Measurements from ENCODE around the gene STK33.
"Not testable (repeated sequence)": the region's sequence is repeated elsewhere in the genome, so short reads cannot be mapped to it uniquely, and the experiment has no call there.

The STK33 gene

GRCh38 chr11:8543278-8543677, 50.8 kb downstream of the STK33 start:
- no peak for DNase-seq (ENCODE audit: low read depth)

GRCh38 chr11:8541448-8541847, 52.6 kb downstream of the STK33 start:
- DNase-seq (ENCODE audit: low read depth) = no peak

GRCh38 chr11:8533332-8533731, 60.7 kb downstream of the STK33 start:
- DNase-seq (ENCODE audit: low read depth) = no peak

- no peak for DNase-seq (ENCODE audit: low read depth)
These were observed 61.6 kb downstream of the STK33 start for GRCh38 chr11:8532475-8532874.

GRCh38 chr11:8531982-8532381, 62.0 kb downstream of the STK33 start:
- no peak for DNase-seq (ENCODE audit: low read depth)

- DNase-seq (ENCODE audit: low read depth) = no peak
These were observed 62.7 kb downstream of the STK33 start for GRCh38 chr11:8531312-8531711.

- DNase-seq (ENCODE audit: low read depth) = no peak
These were observed 66.1 kb downstream of the STK33 start for GRCh38 chr11:8527939-8528338.

- no peak for DNase-seq (ENCODE audit: low read depth)
These were observed 70.6 kb downstream of the STK33 start for GRCh38 chr11:8523396-8523795.

- DNase-seq (ENCODE audit: low read depth) = no peak
These were observed 81.5 kb downstream of the STK33 start for GRCh38 chr11:8512547-8512946.

GRCh38 chr11:8503910-8504364, 90.1 kb downstream of the STK33 start:
- DNase-seq (ENCODE audit: low read depth) = no peak

GRCh38 chr11:8501836-8502235, 92.2 kb downstream of the STK33 start:
- no peak for DNase-seq (ENCODE audit: low read depth)

- no peak for DNase-seq (ENCODE audit: low read depth)
These were observed 105.6 kb downstream of the STK33 start for GRCh38 chr11:8488395-8488794.

GRCh38 chr11:8487261-8487660, 106.8 kb downstream of the STK33 start:
- DNase-seq (ENCODE audit: low read depth) = no peak

GRCh38 chr11:8484251-8484650, 109.8 kb downstream of the STK33 start:
- no peak for DNase-seq (ENCODE audit: low read depth)

GRCh38 chr11:8480858-8481257, 113.2 kb downstream of the STK33 start:
- DNase-seq (ENCODE audit: low read depth) = no peak

GRCh38 chr11:8477680-8478079, 116.3 kb downstream of the STK33 start:
- DNase-seq (ENCODE audit: low read depth) = no peak

GRCh38 chr11:8477151-8477550, 116.9 kb downstream of the STK33 start:
- DNase-seq (ENCODE audit: low read depth) = no peak

- DNase-seq (ENCODE audit: low read depth) = not testable (repeated sequence)
These were observed 126.2 kb downstream of the STK33 start for GRCh38 chr11:8467806-8468205.

- not testable (repeated sequence) for DNase-seq (ENCODE audit: low read depth)
These were observed 126.7 kb downstream of the STK33 start for GRCh38 chr11:8467356-8467755.

- not testable (repeated sequence) for DNase-seq (ENCODE audit: low read depth)
These were observed 127.1 kb downstream of the STK33 start for GRCh38 chr11:8466884-8467283.

- DNase-seq (ENCODE audit: low read depth) = no peak
These were observed 134.2 kb downstream of the STK33 start for GRCh38 chr11:8459711-8460399.

GRCh38 chr11:8442301-8442700, 151.7 kb downstream of the STK33 start:
- no peak for DNase-seq (ENCODE audit: low read depth)

- DNase-seq (ENCODE audit: low read depth) = no peak
These were observed 153.4 kb downstream of the STK33 start for GRCh38 chr11:8440649-8441048.

GRCh38 chr11:8429483-8429882, 164.5 kb downstream of the STK33 start:
- DNase-seq (ENCODE audit: low read depth) = no peak
